Mucosa of rectum (tissue), 2 donors: Measurements from ENCODE around the gene CD47.

ENCODE experiments used
- H3K27ac ChIP-seq, 2 donors: one replicate each; pipeline ENCODE4 v1.7.0; 2013; ENCODE audit warnings: inconsistent platforms in 2 of 2, low read depth in 2 of 2, low read length in 2 of 2
- H3K27me3 ChIP-seq, 2 donors: one replicate each; pipeline ENCODE4 v1.7.0; 2013; ENCODE audit warnings: low read length in 2 of 2; ENCODE audit not compliant: control insufficient read depth in 2 of 2, insufficient read depth in 2 of 2
- H3K36me3 ChIP-seq, 2 donors: one replicate each; pipeline ENCODE4 v1.7.0; 2013; ENCODE audit warnings: low read length in 2 of 2; ENCODE audit not compliant: control insufficient read depth in 2 of 2, insufficient read depth in 2 of 2
- H3K4me1 ChIP-seq, 2 donors: one replicate each; pipeline ENCODE4 v1.7.0; 2013; ENCODE audit warnings: low read length in 2 of 2, mild to moderate bottlenecking in 1 of 2; ENCODE audit not compliant: control insufficient read depth in 2 of 2, insufficient read depth in 2 of 2
- H3K4me3 ChIP-seq, 2 donors: one replicate each; pipeline ENCODE4 v1.7.0; 2013; ENCODE audit warnings: low read length in 2 of 2
- H3K9ac ChIP-seq, 2 donors: one replicate each; pipeline ENCODE4 v1.7.0; 2013; ENCODE audit warnings: low read length in 2 of 2, low read depth in 1 of 2, mild to moderate bottlenecking in 1 of 2
- H3K9me3 ChIP-seq, 2 donors: one replicate each; pipeline ENCODE4 v1.7.0; 2013; ENCODE audit warnings: low read length in 2 of 2; ENCODE audit not compliant: control insufficient read depth in 2 of 2
- donor health status: healthy.
- donor health status: Normal muscosa, but diverticular disease.

Gene CD47

GRCh38 chr3:108102420-108103039 is 11.7 kb upstream of the CD47 start:
- H3K9ac ChIP-seq, result no peak overlapping the region
- no peak overlapping the region for H3K27ac ChIP-seq
- H3K27me3 ChIP-seq, result no peaks in the 10 kb centered on the region
- H3K4me1 ChIP-seq, result no peaks in the 10 kb centered on the region
- H3K4me3 ChIP-seq, result no peak overlapping the region
- no peaks in the 10 kb centered on the region for H3K36me3 ChIP-seq
- H3K9me3 ChIP-seq, result no peaks in the 10 kb centered on the region

- H3K27ac ChIP-seq, result no peak overlapping the region
- H3K27me3 ChIP-seq, result no peaks in the 10 kb centered on the region
- no peak overlapping the region for H3K9ac ChIP-seq
- H3K9me3 ChIP-seq, result no peaks in the 10 kb centered on the region
- no peaks in the 10 kb centered on the region for H3K4me1 ChIP-seq
- no peaks in the 10 kb centered on the region for H3K36me3 ChIP-seq
- no peak overlapping the region for H3K4me3 ChIP-seq
Measured at GRCh38 chr3:108100906-108101660, 10.3 kb upstream of the CD47 start.

GRCh38 chr3:108099679-108100428 is 9.0 kb upstream of the CD47 start:
- Histone ChIP-seq H3K9me3 (no peaks in the 10 kb centered on the region), H3K9ac (no peak overlapping the region), H3K27ac (no peak overlapping the region), H3K4me3 (no peak overlapping the region), H3K27me3 (no peaks in the 10 kb centered on the region), H3K36me3 (no peaks in the 10 kb centered on the region), H3K4me1 (no peaks in the 10 kb centered on the region)

GRCh38 chr3:108099244-108099643 is 8.4 kb upstream of the CD47 start:
- no peak overlapping the region for H3K9ac ChIP-seq
- H3K27ac ChIP-seq, result no peak overlapping the region
- H3K27me3 ChIP-seq, result no peaks in the 10 kb centered on the region
- H3K36me3 ChIP-seq, result no peaks in the 10 kb centered on the region
- H3K4me3 ChIP-seq, result no peak overlapping the region
- H3K9me3 ChIP-seq, result no peaks in the 10 kb centered on the region
- H3K4me1 ChIP-seq, result no peaks in the 10 kb centered on the region

- Histone ChIP-seq H3K4me3 (no peak overlapping the region), H3K4me1 (no peaks in the 10 kb centered on the region), H3K36me3 (no peaks in the 10 kb centered on the region), H3K9me3 (no peaks in the 10 kb centered on the region), H3K9ac (no peak overlapping the region), H3K27ac (no peak overlapping the region), H3K27me3 (no peaks in the 10 kb centered on the region)
Measured at GRCh38 chr3:108098003-108098370, 7.2 kb upstream of the CD47 start.

- no peak overlapping the region for H3K9ac ChIP-seq
- no peak overlapping the region for H3K4me3 ChIP-seq
- H3K36me3 ChIP-seq, result no peaks in the 10 kb centered on the region
- no peak overlapping the region for H3K27ac ChIP-seq
- H3K9me3 ChIP-seq, result no peaks in the 10 kb centered on the region
- no peaks in the 10 kb centered on the region for H3K4me1 ChIP-seq
- no peaks in the 10 kb centered on the region for H3K27me3 ChIP-seq
Measured at GRCh38 chr3:108097322-108098002, 6.6 kb upstream of the CD47 start.

- Histone ChIP-seq H3K4me1 (no peaks in the 10 kb centered on the region), H3K9me3 (no peaks in the 10 kb centered on the region), H3K36me3 (no peaks in the 10 kb centered on the region), H3K27ac (no peak overlapping the region), H3K9ac (no peak overlapping the region), H3K4me3 (no peak overlapping the region), H3K27me3 (no peaks in the 10 kb centered on the region)
Measured at GRCh38 chr3:108096532-108097321, 5.9 kb upstream of the CD47 start.

GRCh38 chr3:108093616-108094015 is 2.8 kb upstream of the CD47 start:
- Histone ChIP-seq H3K36me3 (no peaks in the 10 kb centered on the region), H3K9me3 (no peaks in the 10 kb centered on the region), H3K27ac (no peak overlapping the region)

GRCh38 chr3:108093021-108093420 is 2.2 kb upstream of the CD47 start:
- Histone ChIP-seq H3K4me3 (no peak overlapping the region), H3K27ac (no peak overlapping the region), H3K27me3 (no peaks in the 10 kb centered on the region)

More at GRCh38 chr3:108093616-108094015, 2.8 kb upstream of the CD47 start:
- Histone ChIP-seq H3K4me3 (no peak overlapping the region), H3K27me3 (no peaks in the 10 kb centered on the region), H3K4me1 (peaks cover 3 to 11% of the 10 kb centered on the region in 2 donors), H3K9ac (no peak overlapping the region)

More at GRCh38 chr3:108093021-108093420, 2.2 kb upstream of the CD47 start:
- peaks cover 3 to 15% of the 10 kb centered on the region in 2 donors for H3K4me1 ChIP-seq
- H3K9ac ChIP-seq, result no peak overlapping the region
- no peaks in the 10 kb centered on the region for H3K36me3 ChIP-seq
- H3K9me3 ChIP-seq, result no peaks in the 10 kb centered on the region
